ENCODE measurements around the gene RALGAPA2.

The RALGAPA2 gene

GRCh38 chr20:20455926-20456325 is 256.5 kb downstream of the RALGAPA2 start:
- DNase-seq, result no peak

- DNase-seq, result no peak
Observed at GRCh38 chr20:20454850-20455627, 257.4 kb downstream of the RALGAPA2 start.

GRCh38 chr20:20454367-20454766 is 258.1 kb downstream of the RALGAPA2 start:
- no peak for DNase-seq

GRCh38 chr20:20452254-20452676 is 260.2 kb downstream of the RALGAPA2 start:
- no peak for DNase-seq

- peak; percentile 20 for DNase-seq
Observed at GRCh38 chr20:20450521-20450920, 261.9 kb downstream of the RALGAPA2 start.

DNA sequence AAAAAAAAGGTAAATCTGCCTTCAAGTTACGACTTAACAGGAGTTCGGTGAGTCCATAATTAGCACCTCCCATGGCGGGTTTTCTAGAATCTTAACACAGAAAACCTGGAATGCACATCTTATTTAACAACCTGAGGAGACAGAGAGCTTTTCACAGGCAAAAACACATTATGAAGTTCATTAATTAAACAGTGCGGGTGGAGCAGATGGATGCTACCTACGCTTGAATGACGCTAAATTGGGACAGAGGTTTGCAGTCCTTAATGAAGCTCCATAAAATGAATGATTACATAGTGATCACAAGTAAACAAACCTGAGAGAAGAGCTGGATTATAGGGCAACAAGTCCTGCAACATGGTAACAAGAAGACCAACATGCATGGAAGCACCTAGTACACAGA is 263.6 kb downstream of the RALGAPA2 start:
- no peak for DNase-seq

- no peak for DNase-seq
Observed at GRCh38 chr20:20447196-20447595, 265.2 kb downstream of the RALGAPA2 start.

DNA sequence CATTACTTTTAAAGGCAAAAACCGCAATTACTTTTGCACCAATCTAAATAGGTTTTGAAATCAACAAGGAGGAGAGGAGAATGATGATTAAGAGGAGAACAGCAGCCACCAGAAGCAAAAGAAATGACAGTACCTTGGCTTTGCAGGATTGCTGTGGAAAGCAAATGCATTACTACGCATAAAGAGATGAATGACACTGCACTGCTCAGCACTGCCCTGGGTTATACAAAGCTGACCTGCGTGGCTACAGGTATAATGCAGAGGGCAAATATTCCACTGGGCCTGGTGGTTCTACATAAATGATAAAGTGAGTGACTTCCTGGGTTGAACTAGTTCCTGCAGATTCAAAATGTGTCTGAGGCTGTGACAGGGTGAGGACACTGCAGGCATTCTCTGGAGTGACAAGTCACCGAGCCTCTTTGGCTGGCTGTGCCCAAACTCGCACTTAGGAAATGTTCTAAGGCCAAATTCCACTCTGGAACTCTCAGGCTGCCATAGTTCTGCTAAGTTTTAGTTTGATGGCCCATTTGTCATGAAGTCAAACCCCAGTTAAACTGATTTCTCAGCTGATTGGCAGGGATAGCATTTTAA is 265.9 kb downstream of the RALGAPA2 start:
- no peak for DNase-seq

DNA sequence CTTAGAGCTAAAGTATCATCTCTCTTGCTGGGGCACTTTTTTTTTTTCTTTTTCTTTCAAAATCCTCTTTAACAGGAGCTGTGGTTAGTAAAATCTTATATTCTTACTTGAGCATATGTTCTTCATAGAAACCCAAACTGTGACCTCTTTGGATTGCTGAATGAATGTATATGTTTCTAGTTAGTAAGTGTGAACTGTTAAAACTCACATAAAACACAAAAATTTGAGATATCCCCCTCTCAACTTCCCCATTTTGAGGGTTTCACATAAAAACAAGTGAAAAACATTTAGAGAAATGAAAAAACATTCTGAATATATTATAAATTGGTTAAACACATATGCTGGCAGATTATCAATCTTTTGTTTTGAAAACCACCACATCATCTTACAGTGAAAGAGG is 266.4 kb downstream of the RALGAPA2 start:
- no peak for DNase-seq

DNA sequence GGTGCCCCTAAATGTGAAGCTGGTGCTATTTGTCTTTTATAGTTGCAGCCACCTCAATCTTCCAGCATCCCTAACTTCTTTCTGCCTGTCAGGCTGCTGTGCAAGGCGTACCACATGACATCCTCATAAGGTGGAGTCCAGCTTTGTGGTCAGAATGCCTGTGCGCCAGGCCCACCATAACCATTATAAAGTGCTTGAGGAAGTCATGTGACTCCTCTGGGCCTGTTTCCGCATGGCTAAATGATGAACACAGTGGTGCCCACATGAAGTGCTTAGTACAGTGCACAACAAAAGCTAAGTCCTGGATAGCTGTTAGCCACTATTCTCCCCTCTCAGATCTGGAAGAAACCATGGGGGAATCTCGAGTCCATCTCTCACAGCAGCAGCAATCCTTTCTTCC is 268.9 kb downstream of the RALGAPA2 start:
- DNase-seq, result no peak

DNA sequence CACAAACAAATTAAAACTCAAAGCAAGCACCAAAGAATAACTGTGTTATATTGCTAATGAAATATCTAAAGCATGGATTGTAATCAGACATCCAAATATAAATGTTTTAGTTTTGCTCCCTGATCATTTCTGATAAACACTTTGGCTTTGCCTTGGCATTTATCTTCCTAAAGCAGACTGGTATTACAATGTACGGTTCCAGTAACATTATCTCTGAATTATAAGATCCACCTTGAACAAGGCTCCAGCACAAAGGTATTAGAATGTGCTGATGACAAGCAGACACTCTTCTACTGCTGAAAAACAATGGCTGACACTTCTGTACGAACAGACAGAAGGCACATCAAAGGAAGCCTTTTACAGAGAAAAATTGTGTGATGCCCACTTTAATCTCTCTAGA is 270.0 kb downstream of the RALGAPA2 start:
- DNase-seq, result no peak

DNA sequence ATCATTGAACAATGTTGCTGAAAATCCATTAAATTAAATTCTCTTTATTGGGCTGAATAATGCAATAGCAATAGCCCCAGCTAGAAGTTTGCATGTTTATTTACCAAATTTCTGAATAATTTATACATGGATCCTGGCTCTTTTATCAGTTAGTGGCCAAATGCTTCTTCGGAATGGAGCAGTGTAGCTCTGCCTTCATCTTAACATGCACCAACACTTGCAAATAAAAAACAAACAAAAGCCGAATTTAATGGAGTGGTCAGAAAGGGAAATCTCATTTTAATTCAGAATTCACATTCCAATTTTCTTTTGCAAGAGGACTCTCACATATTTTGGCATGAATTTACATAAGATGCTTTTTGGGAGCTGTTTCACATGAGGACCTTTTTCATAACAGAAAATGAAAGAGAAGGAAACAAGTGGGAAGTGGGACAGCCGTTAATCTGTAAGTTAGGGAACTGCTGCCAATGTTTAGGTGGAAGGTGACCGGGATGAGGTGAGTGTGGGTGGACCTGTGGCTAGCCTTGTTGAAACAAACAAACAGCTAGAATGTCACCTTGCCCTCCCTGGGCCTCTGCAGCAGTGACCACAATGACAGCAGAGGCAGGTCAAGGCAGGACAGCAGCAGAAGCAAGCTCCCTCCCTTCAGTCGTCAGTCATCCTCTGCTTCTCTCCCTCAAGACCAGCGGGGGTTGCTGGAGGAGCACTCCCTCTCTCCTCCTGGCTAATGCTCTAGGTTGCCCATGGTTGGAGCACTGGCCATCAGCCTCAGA is 271.4 kb downstream of the RALGAPA2 start:
- DNase-seq, result no peak

DNA sequence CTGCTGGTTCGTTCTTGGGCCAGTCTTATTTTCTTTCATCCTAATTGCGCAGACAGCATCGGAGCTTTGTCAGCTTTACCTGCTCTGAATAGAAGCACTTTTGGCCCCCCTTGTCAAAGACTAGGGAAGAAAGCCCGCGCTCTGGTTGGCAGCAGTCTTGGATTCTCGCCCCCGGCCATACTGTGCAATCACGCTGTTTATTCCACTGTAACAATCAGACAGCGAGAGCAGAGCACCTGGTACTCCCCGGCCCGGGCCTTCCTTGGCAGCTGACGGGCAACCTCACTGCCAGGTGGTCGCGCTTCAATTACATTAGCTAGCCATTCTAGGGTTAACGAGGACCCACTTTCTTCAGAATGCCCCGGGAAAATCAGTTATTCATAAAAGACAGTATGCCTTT is 272.0 kb downstream of the RALGAPA2 start:
- DNase-seq, result peak; percentile 42

DNA sequence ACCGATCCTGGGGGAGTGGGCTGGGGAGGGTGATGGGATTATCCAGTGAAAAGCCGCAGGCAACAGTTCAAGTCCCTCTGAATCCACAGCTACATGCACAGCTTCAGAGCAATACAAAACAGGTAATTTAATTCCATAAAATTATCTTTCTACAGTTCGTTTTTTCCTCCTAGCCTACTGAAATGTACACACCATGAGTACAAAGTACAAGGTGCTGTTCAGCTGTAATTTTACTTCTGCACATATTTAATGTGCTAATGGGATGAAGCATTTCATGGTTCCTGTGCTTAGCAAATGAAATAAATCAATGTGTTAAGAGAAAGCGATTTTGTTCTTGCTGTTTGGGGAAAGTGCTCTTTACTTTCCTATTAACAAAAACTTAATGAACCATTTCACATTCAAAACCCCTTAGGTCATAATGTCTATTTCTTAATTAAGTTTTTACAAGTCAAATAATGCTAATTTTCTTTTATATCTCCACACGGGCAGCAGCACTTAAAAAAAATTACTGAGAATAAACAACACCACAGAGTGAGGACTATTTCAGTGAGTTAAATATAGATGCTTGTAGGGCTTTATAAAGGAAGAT is 272.7 kb downstream of the RALGAPA2 start:
- DNase-seq, result no peak

DNA sequence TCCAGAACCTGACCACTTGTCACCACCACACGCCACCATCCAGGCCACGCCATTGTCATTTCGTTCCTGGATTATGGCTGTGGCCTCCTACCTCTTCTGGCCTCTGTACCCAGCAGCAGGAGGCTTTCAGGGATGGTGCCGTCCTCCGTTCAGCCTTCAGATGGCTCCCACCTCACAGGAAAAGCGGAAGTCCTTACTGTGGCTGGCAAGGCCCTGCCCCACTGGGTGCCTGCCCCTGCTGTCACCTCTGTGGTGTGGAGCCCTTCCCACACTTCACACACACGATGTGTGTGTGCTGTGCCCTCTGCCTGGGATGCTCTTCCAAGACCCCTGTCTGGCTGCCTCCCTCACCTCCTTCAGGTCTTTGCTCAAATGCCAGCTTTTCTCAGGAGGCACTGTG is 275.1 kb downstream of the RALGAPA2 start:
- no peak for DNase-seq

- DNase-seq, result no peak
Observed at GRCh38 chr20:20436689-20437088, 275.8 kb downstream of the RALGAPA2 start.

GRCh38 chr20:20435453-20435852 is 277.0 kb downstream of the RALGAPA2 start:
- DNase-seq, result no peak

DNA sequence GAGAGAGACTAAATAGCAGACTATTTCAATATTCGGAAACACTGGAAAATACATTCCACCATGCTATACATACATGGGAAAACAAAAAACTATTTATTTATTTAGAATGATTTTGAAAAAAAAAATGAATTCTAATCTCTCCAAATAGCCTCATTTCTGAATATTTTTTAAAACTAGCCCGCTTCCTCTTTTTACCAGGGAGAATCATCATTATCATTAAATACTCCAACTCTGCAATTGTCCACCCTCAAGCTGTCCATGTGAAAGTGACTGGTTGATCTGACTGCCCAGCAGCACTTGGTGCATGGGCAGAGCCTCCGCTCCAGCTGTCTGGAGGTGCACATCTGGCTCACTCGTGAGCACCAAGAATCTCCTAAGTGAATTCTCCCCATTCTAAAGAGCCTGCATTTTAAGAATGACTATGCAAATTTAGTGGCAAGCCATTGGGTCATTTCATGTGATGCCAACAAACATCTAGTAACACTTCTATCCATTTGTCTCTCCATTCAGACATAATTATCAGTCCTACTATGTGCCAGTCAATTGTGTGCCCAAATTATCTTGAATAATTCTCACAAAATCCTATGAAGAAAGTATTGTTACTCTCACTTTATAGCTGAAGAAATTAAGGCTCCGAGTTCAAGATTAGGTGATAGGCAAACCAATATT is 279.7 kb downstream of the RALGAPA2 start:
- no peak for DNase-seq

GRCh38 chr20:20430066-20430465 is 282.4 kb downstream of the RALGAPA2 start:
- no peak for DNase-seq

DNA sequence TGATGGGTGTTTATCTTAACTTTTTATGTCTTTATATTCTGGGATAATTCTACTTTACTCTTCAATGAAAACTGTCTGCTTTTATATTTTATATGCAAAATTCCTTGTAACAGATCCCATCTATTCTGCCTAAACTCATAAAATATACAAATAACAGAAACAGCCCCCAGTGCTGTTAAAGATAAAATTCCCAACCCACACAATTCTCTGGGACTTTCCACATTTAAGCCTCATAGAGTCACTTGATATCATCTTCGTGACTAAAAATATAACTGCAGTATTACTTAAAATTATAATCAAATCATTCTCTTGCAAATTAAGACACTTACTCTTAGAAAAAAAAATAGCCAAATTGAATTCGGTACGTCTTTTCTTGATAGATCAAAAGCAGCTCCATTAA is 284.4 kb downstream of the RALGAPA2 start:
- DNase-seq, result no peak

DNA sequence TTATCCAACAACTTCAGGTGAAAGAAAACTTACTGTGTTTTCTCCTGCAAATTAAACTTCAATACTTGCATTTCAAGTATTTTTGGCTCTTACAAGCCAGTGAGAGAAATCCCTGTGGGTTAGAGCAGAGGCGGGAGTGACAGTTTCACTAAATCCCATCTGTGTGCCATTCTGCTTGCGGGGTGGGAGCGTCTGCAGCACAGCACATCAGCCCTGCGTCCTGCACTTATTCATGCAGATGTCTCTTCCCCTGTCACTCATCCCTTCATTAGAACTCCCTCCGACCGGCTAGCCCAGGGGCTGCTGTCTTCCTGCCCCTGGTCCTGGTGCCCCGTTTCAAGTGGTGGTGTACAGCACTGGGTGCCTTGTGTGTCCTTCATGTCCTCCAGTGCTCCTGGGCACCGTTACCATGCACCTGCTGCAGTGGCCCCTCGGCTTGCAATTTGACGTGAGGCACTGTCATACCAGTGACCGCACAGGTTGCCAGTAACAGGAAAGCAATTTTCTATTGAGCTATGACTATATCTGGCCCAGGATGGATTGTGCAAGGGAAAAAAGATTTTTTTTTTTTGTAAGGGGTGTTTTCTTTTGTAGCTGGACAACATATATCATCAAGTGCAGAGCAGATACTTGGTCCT is 285.1 kb downstream of the RALGAPA2 start:
- no peak for DNase-seq

GRCh38 chr20:20426655-20426907 is 285.9 kb downstream of the RALGAPA2 start:
- DNase-seq, result no peak
